GM12873 (cell line): ENCODE data around the gene HSP90B1.
A peak's percentile ranks its signal among the peaks of the same experiment; 100 is the strongest.

Source experiments
- CTCF ChIP-seq: IDR thresholded peaks from 2 replicates; pipeline ENCODE4 v1.5.1; 2012; ENCODE audit warnings: low read depth, mild to moderate bottlenecking, moderate library complexity, low read length, control low read depth; ENCODE audit not compliant: insufficient read depth; ENCODE audit errors: missing control alignments

HSP90B1 gene

GRCh38 chr12:103930034-103930786 is at the start of gene HSP90B1:
HSP90B1 (plus strand) TSS chr12:103930410; CDS start chr12:103930516, 106 bp downstream.
- no peak for TF ChIP-seq CTCF

- no peak for TF ChIP-seq CTCF
Observed at GRCh38 chr12:103881261-103881660, 48.9 kb upstream of the HSP90B1 start.

GRCh38 chr12:103882861-103883596 is 47.2 kb upstream of the HSP90B1 start:
- TF ChIP-seq CTCF, result no peak

- TF ChIP-seq CTCF, result no peak
Observed at GRCh38 chr12:103883908-103884307, 46.3 kb upstream of the HSP90B1 start.

- TF ChIP-seq CTCF, result peak; percentile 63
Observed at GRCh38 chr12:103884316-103884715, 45.9 kb upstream of the HSP90B1 start.

GRCh38 chr12:103886195-103886797 is 43.9 kb upstream of the HSP90B1 start:
- TF ChIP-seq CTCF, result no peak

GRCh38 chr12:103887738-103888137 is 42.5 kb upstream of the HSP90B1 start:
- no peak for TF ChIP-seq CTCF
